GM19351 (cell line): ENCODE results near the gene HIGD1A.

Experiments used
- ATAC-seq: cut with Tn5 transposase; IDR thresholded peaks from one replicate; pipeline ENCODE4 v1.9.1; 2021; ENCODE audit warnings: mild to moderate bottlenecking, moderate library complexity; ENCODE audit not compliant: unreplicated experiment

HIGD1A gene

DNA sequence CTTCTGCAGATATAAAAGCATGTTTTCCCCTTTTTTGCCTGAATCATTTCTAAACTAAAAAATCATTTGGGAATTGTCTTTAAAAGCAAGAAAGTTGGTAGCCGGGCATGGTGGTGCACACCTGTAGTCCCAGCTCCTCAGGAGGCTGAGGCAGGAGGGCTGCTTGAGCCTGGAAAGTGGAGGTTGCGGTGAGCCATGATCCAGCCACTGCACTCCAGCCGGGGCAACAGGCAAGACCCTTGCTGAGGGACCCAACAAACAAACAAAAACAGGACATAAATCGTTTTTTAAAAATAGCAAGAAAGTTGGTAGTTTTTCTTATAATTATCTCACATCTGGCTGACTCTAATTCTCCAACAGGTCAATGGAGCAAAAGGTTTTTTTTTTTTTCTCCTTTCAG lies 2.5 kb downstream of the HIGD1A start:
- no peak for ATAC-seq

DNA sequence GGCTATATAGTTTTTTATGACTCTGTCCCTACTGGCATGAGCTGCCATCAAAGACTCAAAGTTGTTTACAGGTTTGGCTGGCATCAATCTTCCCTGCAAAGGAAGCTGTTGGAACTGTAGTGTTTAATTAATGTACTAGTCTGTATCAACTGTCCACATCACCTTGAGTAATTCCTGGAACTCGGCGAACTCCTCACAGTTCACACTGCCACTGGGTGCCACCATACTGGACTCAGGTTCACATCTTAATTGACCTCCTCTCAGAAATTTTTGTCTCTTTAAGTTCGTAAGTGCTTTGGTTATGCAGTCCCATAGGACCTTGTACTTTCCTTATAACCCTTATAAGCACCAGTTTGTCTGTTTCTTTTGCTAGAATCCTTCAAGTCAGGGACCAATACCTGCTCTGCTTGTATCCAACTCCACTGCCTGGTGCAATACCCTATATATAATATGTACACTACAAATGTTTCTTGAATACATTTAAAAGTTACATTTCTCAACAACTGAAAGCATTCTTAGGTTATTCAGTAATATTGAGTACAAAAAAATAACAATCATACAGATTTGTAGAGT lies 3.2 kb downstream of the HIGD1A start:
- no peak for ATAC-seq

DNA sequence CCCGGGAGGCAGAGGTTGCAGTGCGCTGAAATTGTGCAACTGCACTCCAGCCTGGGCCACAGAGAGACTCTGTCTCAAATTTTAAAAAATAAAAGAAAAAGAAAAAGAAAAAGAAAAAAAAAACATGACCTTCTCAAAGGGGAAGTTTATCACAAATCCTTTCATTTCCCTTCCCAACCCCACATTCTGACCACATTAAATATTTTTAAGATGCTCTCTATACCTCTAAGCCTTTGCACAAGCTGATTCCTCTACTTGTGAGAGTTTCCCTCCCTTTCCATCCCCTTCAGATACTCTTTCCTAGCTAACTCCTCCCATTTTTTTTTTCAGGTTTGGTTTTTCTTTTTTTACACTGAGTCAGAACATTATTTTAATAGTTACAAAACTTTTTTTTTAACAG lies 4.0 kb downstream of the HIGD1A start:
- no peak for ATAC-seq

DNA sequence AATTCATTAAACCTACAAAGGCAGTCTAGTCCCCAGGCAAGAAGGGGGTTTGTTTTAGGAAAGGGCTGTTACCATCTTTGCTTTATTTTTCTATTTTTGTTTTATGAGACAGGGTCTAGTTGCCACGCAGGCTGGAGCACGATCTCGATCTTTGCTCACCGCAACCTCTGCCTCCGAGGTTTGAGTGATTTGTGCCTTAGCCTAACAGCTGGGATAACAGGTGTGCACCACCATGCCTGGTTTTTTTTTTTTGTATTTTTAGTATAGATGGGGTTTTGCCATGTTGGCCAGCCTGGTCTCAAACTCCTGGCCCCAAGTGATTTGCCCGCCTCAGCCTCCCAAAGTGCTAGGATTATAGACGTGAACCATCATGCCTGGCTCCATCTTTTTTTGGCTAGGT lies 4.9 kb downstream of the HIGD1A start:
- ATAC-seq = no peak

DNA sequence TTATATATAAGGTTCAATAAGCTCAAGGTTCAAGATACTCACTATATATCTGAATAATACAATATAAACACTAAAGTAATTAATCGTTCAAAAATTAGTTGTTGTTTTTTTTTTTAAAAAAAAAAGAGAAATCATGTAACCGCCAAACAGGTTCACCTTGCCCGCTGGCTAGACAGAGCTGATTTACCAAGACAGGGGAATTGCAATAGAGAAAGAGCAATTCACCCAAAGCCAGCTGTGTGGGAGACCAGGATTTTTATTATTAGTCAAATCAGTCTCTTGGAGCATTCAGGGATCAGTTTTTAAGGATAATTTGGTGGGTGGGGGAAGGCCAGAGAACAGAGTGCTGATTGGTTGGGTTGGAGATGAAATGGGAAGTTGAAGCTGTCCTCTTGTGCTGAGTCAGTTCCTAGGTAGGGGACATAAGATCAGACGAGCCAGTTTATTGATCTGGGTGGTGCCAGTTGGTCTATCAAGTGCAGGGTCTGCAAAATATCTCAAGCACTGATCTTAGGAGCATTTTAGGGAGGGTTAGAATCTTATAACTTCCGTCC lies 7.9 kb downstream of the HIGD1A start:
- ATAC-seq = no peak

DNA sequence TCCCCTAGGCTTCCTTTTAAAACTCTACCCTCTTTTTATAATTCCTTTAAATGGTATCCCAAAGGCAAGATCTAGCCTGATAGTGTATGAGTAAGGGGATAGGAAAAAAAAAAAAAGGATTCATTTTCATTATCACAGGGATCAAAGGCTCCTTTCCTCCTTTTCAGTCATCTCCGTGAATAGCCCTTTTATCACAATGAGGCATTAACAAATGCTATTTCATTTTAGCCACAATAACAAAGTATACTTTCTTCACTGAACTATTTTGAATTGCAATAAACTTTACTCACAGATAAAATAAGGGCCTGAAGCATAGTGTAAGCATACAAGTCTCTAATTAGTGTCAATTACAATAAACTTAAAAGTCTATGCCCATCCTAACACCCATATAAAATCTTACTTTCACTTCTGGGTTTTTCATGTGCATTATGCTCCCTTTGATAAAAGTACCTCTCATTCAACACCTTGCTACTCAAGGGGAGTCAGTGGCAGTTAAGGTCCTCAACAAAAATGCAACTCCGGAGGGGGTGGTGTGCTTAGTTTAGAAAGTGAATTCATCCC lies 8.6 kb downstream of the HIGD1A start:
- ATAC-seq = no peak

DNA sequence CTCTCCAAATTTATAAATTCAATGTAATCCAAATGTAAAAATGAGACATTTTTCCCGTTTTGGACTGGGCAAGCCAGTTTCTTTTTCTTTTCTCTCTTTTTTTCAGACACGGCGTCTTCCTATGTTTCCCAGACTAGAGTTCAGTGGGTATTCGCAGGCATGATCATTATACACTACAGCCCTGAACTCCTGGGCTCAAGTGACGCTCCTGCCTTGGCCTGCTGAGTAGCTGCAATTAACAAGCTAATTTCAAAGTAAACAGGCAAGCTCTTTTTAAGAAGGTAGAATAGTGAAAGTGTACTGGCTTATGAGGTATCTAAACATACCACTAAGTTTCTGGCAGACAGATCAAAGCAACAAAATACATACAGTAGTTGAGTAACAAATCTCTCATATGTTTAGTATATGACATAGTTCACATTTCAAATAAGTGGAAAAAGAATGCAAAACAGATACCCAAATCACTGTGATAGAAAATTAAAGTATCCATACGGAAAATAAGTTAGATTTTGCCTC lies 13.5 kb downstream of the HIGD1A start:
- no peak for ATAC-seq

DNA sequence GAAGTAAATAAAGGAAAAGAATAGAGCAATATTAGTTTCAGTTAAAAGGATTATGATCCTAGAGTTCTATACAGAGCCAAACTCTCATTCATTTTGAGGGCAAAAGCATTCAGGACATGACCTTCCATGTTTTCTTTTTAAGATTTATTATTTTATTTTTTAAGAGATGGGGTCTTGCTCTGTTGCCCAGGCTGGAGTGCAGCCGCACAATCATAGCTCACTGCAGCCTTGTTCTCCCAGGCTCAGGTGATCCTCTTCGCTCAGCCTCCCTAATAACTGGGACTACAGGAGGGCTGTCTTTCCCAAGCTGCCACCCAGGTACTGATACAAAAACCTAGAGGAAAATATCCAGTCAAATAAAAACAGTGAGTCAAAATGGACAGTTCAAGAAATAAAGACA lies 17.7 kb downstream of the HIGD1A start:
- no peak for ATAC-seq

DNA sequence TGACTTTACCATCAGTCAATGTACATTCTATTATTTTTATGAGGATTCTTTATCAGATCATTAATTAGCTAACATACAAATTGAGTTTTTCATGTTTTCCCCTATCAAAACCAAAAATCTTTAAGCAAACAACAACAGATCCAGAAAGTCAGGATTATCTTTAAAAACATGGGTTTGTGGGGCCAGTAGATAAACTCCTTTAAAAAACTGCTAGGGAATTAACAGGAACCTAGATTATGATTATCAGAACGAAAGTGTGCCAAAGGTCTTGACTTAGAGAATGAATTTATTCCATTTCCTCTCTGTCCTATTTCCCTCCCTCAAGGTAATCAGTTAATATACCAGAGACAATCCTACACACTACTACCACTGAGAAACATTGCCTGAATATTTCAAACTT lies 18.1 kb downstream of the HIGD1A start:
- ATAC-seq = no peak

DNA sequence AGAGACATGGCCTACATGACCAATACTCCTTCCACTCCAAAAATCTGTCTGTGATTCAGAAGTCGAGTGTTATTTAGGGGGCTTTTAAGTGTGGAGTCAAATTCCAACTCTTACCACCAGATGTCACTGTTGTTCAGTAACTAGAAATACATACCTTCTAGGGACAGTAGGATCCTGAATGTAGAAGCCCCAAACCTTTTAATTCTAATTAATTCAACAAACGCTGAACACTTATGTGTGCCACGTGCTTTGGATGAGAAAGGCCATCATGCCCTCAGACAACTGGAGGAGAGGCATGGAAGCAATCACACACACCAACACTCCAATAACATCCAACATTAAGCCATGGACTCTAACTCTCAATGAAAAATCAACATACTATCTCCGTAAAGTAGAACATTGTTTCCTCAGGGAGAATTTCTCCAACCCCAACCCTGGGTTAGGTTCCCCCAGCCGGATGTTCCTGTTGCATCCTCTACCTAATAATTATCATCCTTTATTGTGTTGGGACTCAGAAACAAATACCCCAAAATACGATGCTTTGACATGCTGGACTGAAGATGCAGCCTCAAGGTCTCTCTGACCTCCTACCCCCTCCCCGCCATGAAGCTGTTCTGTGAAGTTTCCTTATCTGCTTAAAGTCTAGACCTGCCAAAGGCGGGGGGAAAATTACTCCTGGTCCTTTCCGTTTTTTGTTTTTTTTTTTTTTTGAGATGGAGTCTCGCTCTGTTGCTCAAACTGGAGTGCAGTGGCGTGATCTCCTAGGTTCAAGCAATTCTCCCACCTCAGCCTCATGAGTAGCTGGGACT lies 23.2 kb downstream of the HIGD1A start:
- peak; percentile 69 for ATAC-seq

DNA sequence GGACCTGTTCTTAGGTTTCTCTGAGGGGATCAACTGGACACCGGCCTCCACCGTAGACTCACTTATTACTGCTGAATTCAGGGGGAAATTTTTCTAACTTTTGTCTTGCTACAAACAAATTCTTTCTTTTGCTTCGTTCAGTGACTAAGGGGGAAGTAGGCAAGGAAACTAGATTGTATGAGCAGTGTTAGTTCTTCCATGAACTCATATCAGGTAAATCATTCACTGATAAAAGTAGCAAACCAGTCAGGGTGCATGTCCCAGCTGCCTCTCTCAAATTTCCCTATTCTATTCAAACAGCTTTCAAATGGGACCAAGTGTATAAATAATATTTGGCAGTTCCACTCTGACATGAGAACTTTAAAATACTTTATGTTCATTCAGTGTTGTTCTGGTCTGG lies 23.9 kb downstream of the HIGD1A start:
- no peak for ATAC-seq

DNA sequence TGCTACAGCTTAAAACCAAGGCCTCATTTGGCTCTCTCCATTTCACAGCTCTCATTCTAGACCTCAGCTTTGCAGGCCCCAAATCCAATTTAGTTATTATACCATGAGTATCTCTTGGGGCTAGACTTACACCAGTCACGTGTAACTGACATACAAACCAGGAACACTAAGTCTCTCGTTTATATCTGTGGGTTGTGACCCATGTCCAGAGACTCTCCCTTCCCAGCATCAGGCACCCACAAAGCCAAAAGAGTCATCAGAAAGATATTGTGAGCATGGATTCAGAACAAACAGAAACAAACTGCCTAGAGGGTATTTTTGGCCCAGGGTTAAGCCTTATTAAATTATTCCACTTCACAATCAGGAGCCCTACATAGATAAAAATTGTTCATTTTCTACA lies 25.6 kb downstream of the HIGD1A start:
- no peak for ATAC-seq

DNA sequence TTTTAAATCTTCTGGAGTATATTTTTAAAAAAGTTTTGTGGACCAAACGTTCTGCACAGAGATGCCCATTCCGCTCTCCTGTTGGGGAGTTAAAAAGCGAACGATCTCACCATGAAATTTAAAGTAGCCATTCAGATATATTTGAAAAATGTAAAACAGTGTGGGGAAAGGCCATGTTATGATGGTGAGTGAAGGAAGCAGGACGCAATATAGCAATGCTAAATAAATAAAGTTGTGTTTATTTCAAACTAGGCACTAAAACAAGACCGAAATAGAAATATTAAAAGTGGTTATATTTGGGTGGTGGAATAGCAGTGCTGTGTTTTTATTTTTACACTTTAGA lies 30.9 kb downstream of the HIGD1A start:
- ATAC-seq = peak; percentile 19

DNA sequence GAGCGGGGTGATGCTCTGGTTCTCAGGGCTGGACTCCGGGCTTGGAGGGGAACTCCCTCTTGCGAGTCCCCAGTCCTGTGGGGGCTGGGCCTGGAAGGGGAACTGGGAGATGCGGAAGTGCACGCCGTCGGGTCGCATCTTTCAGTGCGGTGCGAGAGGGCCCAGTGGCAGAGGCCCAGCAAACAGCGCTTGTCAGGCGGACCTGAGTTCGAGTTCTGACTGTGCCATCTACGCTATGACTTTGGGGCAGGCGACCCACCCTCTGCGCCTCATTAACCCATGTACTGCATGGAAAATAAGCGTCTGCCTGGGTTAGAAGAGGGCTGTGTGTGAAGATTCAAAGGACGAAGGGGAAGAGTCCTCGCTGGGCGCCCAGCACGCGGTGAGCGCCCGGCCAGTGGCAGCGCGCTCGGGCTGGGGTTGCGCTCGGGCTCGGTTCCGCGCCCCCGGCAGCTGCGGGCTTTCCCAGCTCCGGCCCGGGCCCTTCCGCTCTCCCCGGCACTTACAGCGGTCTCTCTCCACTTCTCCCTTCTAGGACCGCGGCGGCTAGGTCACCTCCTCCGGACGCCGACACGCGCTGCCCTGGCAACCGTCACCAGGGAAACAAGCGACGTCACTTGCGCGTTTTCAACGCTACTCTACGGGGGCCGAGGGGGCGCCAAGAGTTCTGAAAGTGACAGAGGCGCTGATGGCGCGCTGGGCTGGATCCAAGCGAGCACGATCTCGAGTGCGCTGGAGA lies 31.5 kb downstream of the HIGD1A start, which contains the start of gene CCDC13:
Gene CCDC13, minus strand, starts transcription at position 584 of the 739 bp plus-strand sequence. CDS start 14,908 bp downstream, outside the sequence.
- ATAC-seq = peak; percentile 99

DNA sequence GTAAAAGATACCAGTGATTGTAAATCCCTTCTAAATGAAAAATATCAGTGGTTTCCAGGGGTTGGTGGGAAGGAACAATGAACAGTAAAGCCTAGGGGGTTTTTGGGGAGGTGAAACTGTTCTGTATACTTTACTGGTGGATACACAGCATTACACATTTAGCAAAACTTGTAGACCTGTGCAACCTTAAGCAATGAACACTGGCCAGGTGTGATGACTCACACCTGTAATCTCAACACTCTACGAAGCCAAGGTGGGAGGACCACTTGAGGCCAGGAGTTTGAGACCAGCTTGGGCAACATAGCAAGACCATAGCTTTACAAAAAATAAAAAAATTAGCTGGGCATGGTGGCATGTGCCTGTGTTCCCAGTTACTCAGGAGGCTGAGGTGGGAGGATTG lies 33.0 kb downstream of the HIGD1A start:
- no peak for ATAC-seq

DNA sequence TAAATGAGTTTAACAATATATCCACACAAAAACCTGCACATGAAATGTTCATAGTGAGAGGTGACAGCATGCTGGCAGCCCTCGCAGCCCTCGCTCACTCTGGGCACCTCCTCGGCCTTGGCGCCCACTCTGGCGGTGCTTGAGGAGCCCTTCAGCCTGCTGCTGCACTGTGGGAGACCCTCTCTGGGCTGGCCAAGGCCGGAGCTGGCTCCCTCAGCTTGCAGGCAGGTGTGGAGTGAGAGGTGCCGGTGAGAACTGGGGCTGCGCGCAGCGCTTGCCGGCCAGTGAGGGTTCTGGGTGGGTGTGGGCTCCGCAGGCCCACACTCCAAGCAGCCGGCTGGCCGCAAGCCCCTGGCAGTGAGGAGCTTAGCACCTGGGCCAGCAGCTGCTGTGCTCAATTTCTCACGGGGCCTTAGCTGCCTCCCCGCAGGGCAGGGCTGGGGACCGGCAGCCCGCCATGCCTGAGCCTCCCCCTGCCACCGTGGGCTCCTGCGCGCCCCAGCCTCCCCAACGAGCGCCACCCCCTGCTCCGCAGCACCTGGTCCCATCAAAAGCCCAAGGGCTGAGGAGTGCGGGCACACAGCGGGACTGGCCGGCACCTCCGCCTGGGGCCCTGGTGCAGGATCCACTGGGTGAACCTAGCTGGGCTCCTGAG lies 34.7 kb downstream of the HIGD1A start:
- ATAC-seq = no peak

DNA sequence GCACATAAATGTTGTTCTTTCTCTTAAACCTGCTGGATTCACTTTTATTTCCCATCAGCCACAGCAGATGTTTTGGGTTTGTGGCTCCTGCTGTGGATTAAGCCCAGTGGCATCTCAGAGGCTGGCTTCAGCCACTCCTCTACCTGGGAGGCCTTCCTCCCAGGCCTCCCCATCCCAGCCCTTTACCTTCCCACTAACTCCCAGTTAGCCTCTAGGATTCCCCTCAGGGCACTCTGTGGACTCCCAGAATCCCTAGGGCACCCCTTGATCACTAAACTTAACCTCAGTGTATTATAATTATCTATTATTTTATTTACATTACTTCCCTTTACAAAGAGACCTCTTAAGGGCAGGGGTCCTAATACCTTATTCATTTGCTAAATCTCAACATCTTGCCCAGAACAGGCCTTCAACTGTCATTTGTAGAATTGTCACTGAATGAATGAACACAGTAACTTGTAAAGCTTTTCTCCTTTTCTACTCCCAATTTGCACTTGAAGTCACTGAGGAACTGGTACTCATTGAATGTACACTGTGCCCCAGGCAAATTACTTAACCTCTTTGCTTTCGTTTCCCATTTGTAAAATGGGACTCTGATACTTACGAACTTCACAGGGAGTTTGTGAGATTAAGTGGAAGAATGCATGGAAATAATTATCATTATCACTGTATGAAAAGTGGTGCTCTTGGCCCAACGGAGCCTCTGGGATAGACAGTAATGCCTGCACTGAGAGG lies 39.6 kb downstream of the HIGD1A start:
- ATAC-seq = no peak

DNA sequence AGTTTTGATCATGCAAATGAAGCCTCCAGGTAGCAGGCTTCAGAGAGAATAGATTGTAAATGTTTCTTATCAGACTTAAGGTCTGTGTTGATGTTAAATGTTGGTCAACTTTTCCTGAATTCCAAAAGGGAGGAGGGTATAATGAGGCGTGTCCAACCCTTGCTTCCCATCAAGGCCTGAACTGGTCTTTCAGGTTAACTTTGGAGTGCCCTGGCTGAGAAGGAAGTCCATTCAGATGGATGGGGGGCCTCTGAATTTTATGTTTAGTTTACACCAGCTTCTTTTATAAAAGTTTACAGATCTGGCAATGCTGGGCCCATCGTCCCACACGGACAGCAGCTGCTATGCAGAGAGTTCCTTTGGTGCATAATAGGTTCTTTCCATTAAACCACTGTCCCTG lies 40.2 kb downstream of the HIGD1A start:
- ATAC-seq = no peak

DNA sequence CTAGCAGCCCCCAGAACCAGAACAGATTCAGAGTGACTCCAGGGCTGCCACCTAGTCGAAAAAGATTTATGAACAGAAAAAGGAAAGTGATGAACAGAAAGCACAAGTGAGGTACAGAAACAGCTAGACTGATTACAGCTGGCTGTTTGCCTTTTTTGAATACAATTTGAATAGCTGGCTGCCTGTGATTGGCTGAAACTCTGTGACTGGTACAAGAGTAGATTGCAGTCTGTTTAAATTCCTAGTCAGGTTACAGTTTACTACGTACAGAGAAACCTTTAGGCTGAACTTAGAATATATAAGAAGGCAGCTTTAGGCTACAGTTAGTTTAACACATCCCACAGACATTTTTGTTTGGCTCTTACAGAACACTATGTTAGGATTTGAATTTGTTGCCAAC lies 41.3 kb downstream of the HIGD1A start:
- no peak for ATAC-seq
